Neutrophil (primary cell): ENCODE measurements around the gene RILPL1.
A peak's percentile ranks its signal among the peaks of the same experiment; 100 is the strongest.
"Not testable (repeated sequence)": the region's sequence is repeated elsewhere in the genome, so short reads cannot be mapped to it uniquely, and the experiment has no call there.

Source experiments
- H3K27ac ChIP-seq: fragments of 200-600 bp; sonication (generic); 2 replicates; pipeline ENCODE4 v1.5.1; 2016; ENCODE audit warnings: mild to moderate bottlenecking, moderate library complexity
- H3K27me3 ChIP-seq: fragments of 200-600 bp; sonication (generic); 2 replicates; pipeline ENCODE4 v1.6.0; 2016; ENCODE audit warnings: mild to moderate bottlenecking
- H3K36me3 ChIP-seq: fragments of 200-600 bp; sonication (generic); 2 replicates; pipeline ENCODE4 v1.5.1; 2017
- H3K4me1 ChIP-seq, 2 experiments: fragments of 200-600 bp in 1 of 2; sonication (generic) in 1 of 2; 1 replicate in 1 of 2; 2 replicates in 1 of 2; pipeline versions ENCODE4 v1.5.1 to v1.6.1; 2013 to 2016; ENCODE audit warnings: low read depth in 1 of 2, low read length in 1 of 2, mild to moderate bottlenecking in 1 of 2, moderate library complexity in 1 of 2; ENCODE audit not compliant: control insufficient read depth in 1 of 2, insufficient read depth in 1 of 2
- H3K4me3 ChIP-seq, 2 experiments: fragments of 200-600 bp in 1 of 2; sonication (generic) in 1 of 2; 1 replicate in 1 of 2; 2 replicates in 1 of 2; pipeline ENCODE4 v1.5.1; 2013 to 2016; ENCODE audit warnings: low read depth in 1 of 2, low read length in 1 of 2, mild to moderate bottlenecking in 1 of 2, moderate library complexity in 1 of 2
- H3K9me3 ChIP-seq: fragments of 200-600 bp; sonication (generic); 2 replicates; pipeline ENCODE4 v1.5.1; 2016
- TF ChIP-seq, protein P1 (sequence below): fragments of 200-600 bp; sonication (generic); IDR thresholded peaks from 2 replicates; pipeline ENCODE4 v1.5.1; 2016; ENCODE audit warnings: antibody characterized with exemption

Gene RILPL1

DNA sequence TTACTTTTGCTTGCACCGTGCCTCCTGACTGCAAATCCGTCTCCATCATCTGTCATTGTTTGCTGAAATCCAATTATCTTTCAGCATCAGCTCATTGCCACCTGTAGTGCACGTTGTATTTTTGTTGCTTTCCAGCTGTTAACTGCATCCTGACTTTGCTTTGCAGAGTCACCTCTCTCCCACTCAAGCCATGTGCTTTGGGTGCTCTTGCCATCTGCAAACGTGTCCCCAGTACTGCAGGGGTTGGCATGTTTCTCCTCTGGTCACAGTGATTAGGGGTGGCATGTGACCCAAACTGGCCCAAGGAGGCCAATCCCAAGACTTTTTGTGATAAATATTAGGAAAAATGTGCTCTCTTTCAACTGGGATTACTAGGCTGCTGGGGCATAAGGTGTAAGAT lies 40.4 kb upstream of the RILPL1 start:
- Histone ChIP-seq H3K27me3 (no peaks in the 10 kb centered on the region), H3K36me3 (no peaks in the 10 kb centered on the region), H3K4me1 (peaks cover 0 to 7% of the 10 kb centered on the region in 2 experiments), H3K9me3 (no peaks in the 10 kb centered on the region), H3K4me3 (no peak overlapping the region), H3K27ac (no peak overlapping the region)
- TF ChIP-seq, protein P1, sequence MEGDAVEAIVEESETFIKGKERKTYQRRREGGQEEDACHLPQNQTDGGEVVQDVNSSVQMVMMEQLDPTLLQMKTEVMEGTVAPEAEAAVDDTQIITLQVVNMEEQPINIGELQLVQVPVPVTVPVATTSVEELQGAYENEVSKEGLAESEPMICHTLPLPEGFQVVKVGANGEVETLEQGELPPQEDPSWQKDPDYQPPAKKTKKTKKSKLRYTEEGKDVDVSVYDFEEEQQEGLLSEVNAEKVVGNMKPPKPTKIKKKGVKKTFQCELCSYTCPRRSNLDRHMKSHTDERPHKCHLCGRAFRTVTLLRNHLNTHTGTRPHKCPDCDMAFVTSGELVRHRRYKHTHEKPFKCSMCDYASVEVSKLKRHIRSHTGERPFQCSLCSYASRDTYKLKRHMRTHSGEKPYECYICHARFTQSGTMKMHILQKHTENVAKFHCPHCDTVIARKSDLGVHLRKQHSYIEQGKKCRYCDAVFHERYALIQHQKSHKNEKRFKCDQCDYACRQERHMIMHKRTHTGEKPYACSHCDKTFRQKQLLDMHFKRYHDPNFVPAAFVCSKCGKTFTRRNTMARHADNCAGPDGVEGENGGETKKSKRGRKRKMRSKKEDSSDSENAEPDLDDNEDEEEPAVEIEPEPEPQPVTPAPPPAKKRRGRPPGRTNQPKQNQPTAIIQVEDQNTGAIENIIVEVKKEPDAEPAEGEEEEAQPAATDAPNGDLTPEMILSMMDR, result no peak

DNA sequence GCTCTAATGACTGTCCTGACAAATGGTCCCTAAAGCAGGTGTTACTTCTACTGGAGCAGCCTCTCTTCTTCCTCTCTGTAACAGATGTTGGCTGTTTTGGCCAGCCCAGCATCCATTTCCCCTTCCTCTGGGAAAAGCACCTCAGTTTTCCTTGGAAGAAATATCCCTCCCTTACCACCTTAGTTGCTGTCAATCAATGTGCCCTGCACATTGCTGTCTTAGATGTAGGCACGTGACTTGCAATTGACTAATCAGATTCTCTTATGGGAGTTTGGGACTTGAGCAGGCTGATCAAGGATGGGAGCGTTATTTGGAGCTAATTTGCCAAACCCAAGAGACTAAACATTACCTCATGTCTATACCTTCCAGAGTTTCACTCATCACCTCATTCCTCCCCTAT lies 38.9 kb upstream of the RILPL1 start:
- no peaks in the 10 kb centered on the region for H3K36me3 ChIP-seq
- TF ChIP-seq, protein P1, result no peak
- H3K9me3 ChIP-seq, result no peaks in the 10 kb centered on the region
- no peak overlapping the region for H3K27ac ChIP-seq
- H3K27me3 ChIP-seq, result no peaks in the 10 kb centered on the region
- H3K4me1 ChIP-seq, result peaks cover 0 to 7% of the 10 kb centered on the region in 2 experiments
- no peak overlapping the region for H3K4me3 ChIP-seq

DNA sequence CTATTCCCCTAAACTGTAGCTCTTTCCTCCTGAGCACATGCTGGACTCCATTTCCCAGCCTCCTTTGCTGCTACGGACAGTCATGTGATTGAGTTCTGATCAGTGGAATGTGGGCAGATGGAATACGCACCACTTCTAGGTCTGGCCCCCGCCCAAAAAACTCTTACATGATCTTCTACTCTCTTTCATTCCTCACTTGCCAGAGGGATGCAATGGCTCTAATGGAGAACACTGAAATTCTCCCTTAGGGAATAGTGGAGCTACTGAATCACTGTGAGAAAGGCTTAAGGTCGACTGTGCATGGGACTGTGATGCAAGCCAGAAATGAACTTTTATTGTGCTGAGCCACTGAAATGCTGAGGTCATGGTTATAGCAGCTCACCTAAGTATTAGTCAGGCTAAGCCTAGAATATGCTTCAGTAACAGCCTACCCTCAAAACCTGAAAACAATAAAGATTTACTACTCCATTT lies 37.9 kb upstream of the RILPL1 start:
- H3K27me3 ChIP-seq, result no peaks in the 10 kb centered on the region
- peaks cover 0 to 7% of the 10 kb centered on the region in 2 experiments for H3K4me1 ChIP-seq
- H3K9me3 ChIP-seq, result no peaks in the 10 kb centered on the region
- TF ChIP-seq, protein P1, result no peak
- H3K4me3 ChIP-seq, result no peak overlapping the region
- H3K27ac ChIP-seq, result no peak overlapping the region
- H3K36me3 ChIP-seq, result no peaks in the 10 kb centered on the region

DNA sequence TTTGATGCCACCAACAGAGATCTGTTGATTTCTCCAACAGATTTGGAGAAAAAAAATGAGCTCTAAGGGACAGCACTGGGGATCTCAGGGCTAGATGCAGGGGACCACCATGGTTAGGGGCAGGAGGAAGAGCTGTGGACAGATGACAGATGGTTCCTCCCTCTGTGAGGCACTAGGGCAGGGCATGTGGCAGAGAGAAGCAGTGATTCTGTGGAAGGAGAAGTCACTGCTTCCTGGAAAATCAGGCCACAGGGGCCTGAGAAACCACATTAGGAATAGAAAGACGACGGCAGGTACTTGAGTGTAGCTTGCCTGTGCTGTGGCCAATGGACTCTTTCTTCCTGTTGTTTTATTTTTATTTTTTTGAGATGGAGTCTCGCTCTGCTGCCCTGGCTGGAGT lies 25.9 kb upstream of the RILPL1 start:
- peak overlapping the region; percentile 72 for H3K27ac ChIP-seq
- no peaks in the 10 kb centered on the region for H3K36me3 ChIP-seq
- H3K9me3 ChIP-seq, result no peaks in the 10 kb centered on the region
- peaks cover 43 to 46% of the 10 kb centered on the region in 2 experiments for H3K4me1 ChIP-seq
- no peaks in the 10 kb centered on the region for H3K27me3 ChIP-seq
- TF ChIP-seq, protein P1, result no peak
- peak overlapping the region; percentile 7 to 21 for H3K4me3 ChIP-seq

DNA sequence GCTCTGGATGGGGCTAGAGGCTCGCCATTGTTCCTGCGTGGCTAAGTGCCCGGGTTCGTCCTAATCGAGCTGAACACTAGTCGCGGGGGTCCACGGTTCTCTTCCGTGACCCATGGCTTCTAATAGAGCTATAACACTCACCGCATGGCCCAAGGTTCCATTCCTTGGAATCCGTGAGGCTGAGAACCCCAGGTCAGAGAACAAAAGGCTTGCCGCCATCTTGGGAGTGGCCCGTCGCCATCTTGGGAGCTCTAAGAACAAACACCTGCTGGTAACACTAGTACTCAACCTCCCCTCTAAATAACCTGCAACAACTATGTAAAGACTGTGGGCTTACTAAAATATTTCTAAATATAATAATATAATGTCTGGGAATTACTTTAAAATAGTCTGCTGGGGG lies 25.0 kb upstream of the RILPL1 start:
- H3K4me1 ChIP-seq, result peaks cover 53 to 56% of the 10 kb centered on the region in 2 experiments
- H3K9me3 ChIP-seq, H3K27me3 ChIP-seq, H3K36me3 ChIP-seq, H3K27ac ChIP-seq, H3K4me3 ChIP-seq: not testable (repeated sequence)

DNA sequence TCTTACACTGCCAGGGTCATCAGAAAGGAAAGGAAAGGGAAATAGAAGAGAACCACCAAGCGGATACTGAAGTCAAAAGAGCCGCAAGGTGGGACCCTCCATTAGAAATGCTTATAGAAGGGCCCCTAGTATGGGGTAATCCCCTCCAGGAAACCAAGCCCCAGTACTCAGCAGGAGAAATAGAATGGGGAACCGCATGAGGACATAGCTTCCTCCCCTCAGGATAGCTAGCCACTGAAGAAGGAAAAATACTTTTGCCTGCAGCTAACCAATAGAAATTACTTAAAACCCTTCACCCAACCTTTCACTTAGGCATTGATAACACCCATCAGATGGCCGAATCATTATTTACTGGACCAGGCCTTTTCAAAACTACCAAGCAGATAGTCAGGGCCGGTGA lies 21.3 kb upstream of the RILPL1 start:
- Histone ChIP-seq H3K27ac (peak overlapping the region; percentile 84), H3K4me1 (peaks cover 84 to 86% of the 10 kb centered on the region in 2 experiments), H3K4me3 (peak overlapping the region; percentile 44 to 49)
- H3K27me3 ChIP-seq, H3K9me3 ChIP-seq, H3K36me3 ChIP-seq: not testable (repeated sequence)

DNA sequence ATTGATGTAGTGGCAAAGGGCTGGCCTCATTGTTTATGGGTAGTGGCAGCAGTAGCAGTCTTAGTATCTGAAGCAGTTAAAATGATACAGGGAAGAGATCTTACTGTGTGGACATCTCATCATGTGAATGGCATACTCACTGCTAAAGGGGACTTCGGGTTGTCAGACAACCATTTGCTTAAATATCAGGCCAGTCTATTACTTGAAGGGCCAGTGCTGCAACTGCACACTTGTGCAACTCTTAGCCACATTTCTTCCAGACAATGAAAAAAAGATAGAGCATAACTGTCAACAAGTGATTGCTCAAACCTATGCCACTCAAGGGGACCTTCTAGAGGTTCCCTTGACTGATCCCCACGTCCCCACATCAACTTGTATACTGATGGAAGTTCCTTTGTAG lies 20.6 kb upstream of the RILPL1 start:
- not testable (repeated sequence) for H3K27me3 ChIP-seq, H3K9me3 ChIP-seq, H3K36me3 ChIP-seq
- Histone ChIP-seq H3K4me1 (peaks cover 84 to 86% of the 10 kb centered on the region in 2 experiments), H3K4me3 (peak overlapping the region; percentile 44 to 49), H3K27ac (peak overlapping the region; percentile 84)
